Measurements from ENCODE around the gene PDHX. TPM values are rescaled to one million over a fixed set of nuclear protein-coding genes. Genes with fewer than 3 reads are reported as not detected.
"Not testable (repeated sequence)": the region's sequence is repeated elsewhere in the genome, so short reads cannot be mapped to it uniquely, and the experiment has no call there.

Gene PDHX
- 10 to 100 TPM; 37.4 to 44.6 (median 42.0) TPM for polyA plus RNA-seq (ENCODE audit: insufficient read length in 4 of 4)

- DNase-seq (ENCODE audit: low read depth in 4 of 4, low spot score in 3 of 4): peak; percentile 94 to 98 (median 96)
These were observed at the start of gene PDHX, which contains the start of gene APIP for GRCh38 chr11:34916015-34916842. Gene PDHX (plus strand): TSS chr11:34916618. CDS start chr11:34916656, 38 bp downstream. Gene APIP (minus strand): TSS chr11:34916379. CDS start chr11:34916284, 95 bp downstream.

DNA sequence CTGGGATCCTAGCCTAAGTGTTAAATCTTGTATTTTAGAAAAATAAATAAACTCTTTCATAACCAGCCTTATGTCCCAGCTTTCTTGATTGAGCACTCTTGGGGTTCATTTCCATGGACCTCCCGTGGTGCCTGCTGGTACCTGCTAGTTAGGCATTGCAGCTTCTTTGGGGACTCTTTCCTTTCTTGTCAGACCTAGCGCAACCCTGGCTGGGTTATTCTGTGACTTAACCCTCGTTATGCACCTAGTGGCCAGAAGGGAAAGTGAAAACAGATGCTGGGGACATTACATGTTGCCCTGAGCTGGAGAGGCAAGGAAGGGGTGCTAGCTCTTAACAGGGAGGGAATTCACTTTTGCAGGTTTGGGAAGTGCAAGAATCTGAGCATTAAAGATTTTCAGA is 47.0 kb upstream of the PDHX start:
- DNase-seq (ENCODE audit: low read depth in 4 of 4, low spot score in 3 of 4): no peak

- DNase-seq (ENCODE audit: low read depth in 4 of 4, low spot score in 3 of 4): no peak
These were observed 45.7 kb upstream of the PDHX start for GRCh38 chr11:34870548-34871196.

DNA sequence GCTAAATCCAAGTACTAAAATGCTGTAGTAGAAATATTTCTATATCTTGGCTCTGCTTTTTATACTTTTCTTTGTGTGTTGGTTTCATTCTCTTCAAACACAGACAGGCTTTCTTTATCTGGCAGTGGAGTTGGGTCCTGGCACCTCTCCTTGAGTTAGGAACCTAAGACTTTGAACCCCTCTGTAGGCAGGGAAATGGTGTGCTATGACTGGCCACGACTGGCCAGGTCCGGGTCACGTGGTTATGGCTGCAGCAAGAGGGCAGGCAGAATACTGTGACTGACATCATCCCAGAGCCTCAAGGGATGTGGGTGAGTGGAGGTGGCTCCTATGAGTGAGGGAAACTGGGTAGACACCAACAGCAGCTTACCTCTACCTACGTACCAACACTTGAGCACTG is 42.2 kb upstream of the PDHX start:
- no peak for DNase-seq (ENCODE audit: low read depth in 4 of 4, low spot score in 3 of 4)

GRCh38 chr11:34877375-34877975 is 38.9 kb upstream of the PDHX start:
- DNase-seq (ENCODE audit: low read depth in 4 of 4, low spot score in 3 of 4): no peak

DNA sequence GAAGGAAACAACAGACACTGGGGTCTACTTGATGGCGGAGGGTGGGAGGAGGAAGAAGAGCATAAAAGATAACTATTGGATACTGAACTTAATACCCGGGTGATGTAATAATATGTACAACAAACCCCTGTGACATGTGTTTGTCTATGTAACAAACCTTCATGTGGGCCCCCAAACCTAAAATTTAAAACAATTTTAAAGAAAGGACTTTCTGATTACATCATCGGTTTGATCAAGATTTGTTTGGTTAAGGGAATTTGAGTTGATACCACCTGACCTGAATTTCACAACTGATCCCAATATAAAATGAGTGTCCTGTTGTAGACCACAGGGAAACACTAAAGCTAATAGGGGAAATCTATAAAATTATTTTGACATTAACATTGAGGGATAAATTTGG is 34.5 kb upstream of the PDHX start:
- no peak for DNase-seq (ENCODE audit: low read depth in 4 of 4, low spot score in 3 of 4)

DNA sequence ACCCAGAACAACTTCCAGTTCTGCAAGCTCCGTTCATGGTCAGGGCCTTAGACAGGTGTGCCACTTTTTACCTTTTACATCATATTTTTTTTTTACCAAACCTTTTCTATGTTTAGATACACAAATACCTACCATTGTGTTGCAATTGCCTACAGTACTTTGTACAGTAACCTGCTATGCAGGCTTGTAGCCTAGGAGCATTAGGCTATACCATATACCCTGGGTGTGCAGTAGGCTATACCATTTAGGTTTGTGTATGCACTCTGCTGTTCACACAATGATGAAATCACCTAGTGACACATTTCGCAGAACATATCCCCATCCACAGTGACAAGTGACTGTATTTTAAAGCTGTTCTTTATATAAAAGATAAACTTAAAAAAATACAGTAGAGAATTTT is 29.8 kb upstream of the PDHX start:
- DNase-seq (ENCODE audit: low read depth in 4 of 4, low spot score in 3 of 4): no peak

DNA sequence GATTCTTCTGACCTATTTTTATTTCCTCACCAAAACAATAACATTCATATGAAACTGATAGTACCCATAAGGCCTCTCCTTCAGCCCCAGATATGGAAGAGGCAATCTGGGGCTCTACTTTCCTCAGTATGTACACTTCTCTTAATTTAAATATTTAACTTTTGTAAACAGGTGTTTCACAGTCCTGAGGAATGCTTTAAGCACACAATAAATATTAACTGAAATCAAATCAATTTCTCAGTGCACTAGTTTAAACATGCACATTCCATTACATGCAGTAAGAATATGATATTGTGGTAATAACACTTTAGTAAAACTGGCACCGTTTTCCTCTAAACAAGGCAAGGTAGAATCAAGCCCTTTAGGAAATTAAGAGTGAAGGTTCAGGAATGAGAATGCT is 29.2 kb upstream of the PDHX start:
- DNase-seq (ENCODE audit: low read depth in 4 of 4, low spot score in 3 of 4): no peak

DNA sequence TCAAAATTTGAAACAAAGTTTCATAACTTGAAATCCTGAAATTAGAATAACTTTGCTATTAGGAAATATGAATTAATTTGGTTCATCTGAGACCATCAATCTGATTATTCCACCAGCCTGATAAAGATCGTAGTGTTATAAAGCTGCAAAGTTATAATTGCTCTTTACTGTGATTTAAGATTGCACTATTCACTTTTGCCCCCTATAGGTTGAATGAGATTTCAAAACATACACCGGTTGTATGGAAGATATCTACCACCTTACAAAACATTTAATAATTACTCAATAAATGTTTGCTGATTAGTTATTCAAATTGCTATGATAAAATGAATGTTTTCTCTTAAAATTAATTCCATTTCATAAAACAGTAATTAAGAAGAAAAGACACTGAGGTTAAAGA is 26.3 kb upstream of the PDHX start:
- DNase-seq (ENCODE audit: low read depth in 4 of 4, low spot score in 3 of 4): no peak

GRCh38 chr11:34890812-34891211 is 25.6 kb upstream of the PDHX start:
- DNase-seq (ENCODE audit: low read depth in 4 of 4, low spot score in 3 of 4): peak in 2 of 4 donors; percentile 19 to 28

DNA sequence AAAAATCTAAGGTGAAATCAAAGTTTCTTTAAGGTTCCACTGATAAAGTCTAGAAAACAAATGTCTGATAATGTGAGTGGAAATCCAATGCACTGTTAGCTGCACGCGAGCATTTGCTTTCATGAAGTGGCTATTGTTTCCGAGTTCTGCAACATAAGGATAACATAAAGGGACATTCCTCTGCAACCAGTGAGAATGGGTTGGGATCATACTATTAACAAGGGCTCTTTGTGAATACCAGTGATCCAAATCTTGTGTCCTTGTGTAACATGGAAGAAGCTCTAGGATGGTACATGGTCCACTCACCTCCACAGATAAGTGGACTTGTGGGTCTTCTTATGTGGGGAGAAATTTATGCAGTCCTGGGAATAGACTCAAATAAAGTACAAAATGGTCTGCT is 24.8 kb upstream of the PDHX start:
- no peak for DNase-seq (ENCODE audit: low read depth in 4 of 4, low spot score in 3 of 4)

GRCh38 chr11:34893416-34893815 is 23.0 kb upstream of the PDHX start:
- DNase-seq (ENCODE audit: low read depth in 4 of 4, low spot score in 3 of 4): no peak

DNA sequence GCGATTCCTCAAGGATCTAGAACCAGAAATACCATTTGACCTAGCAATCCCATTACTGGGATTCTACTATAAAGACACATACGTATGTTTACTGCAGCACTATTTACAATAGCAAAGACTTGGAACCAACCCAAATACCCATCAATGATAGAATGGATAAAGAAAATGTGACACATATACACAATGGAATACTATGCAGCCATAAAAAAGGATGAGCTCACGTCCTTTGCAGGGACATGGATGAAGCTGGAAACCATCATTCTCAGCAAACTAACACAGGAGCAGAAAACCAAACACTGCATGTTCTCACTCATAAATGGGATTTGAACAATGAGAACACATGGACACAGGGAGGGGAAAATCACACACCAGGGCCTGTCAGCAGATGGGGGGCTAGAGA is 20.2 kb upstream of the PDHX start:
- DNase-seq (ENCODE audit: low read depth in 4 of 4, low spot score in 3 of 4): not testable (repeated sequence)

DNA sequence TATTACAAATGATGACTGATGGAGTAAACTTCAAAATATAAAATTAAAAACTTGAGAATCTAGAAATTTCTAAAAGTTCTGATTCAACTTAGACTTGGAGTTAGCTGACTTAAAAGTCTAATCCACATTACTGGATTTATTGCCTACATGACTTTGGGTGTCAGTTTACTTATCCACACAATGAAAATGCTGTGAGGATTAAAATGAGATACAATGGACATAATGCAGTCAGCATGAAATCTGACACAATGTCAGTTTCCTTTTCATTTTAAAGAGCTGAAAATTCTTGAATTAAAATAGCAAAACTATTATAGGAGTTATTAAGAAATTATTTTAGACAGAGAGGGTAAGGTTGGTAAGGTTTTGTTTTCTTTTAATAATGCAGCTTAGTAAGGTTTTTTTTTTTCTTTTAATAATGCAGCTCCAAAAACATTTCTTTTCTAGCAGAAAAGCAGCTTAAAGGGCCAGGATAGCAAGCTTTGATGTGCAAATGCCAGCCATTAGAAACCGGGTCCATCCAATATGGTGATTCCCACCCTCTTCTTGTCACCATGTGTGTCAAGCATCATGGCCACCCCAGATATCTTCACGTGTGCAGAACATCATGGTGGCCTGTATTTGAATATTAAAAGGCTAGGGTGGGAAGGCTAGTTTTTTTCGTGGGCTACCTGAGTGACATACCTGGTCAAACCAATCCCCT is 19.1 kb upstream of the PDHX start:
- DNase-seq (ENCODE audit: low read depth in 4 of 4, low spot score in 3 of 4): no peak

DNA sequence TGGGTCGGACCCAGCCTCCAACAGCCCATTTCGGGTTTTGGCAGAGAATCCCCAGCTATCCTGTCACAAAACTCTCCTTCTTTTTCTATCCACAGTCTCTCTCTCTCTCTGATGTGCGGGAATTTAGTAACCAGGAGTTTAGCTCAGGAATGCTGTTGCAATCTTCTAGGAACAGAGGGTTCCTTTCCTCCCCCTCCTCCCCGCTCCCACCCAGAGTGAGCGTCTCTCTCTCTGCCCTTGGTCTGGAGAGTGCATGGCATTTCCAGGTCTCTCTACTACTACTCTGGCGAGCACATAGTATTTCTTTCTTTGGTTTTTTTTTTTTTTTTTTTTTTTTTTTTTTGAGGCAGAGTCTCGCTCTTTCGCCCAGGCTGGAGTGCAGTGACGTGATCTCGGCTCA is 17.9 kb upstream of the PDHX start:
- DNase-seq (ENCODE audit: low read depth in 4 of 4, low spot score in 3 of 4): no peak

GRCh38 chr11:34899633-34900016 is 16.8 kb upstream of the PDHX start:
- DNase-seq (ENCODE audit: low read depth in 4 of 4, low spot score in 3 of 4): no peak

DNA sequence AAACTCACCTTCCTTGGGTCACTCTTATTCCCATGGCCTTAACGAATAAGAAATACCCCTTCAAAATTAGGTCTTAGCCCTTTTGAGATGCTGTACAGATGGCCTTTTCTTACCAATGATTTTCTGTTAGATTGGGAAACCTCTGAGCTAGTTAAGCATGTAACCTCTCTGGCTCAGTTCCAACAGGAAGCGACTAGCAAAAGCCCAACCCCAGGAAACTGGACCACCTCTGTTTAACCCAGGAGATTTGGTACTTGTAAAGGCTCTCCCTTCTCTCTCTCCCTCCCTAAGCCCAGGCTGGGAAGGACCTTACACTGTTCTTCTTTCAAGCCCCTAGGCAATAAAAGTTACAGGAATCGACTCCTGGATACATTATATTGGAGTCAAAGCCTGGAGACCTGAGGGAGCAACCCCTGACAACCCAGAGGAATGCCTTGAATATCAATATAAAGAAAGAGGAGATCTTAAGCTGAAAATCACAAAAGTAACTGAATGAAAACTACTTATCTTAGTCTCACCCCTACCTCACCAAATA is 11.9 kb upstream of the PDHX start:
- no peak for DNase-seq (ENCODE audit: low read depth in 4 of 4, low spot score in 3 of 4)

GRCh38 chr11:34905666-34906065 is 10.8 kb upstream of the PDHX start:
- DNase-seq (ENCODE audit: low read depth in 4 of 4, low spot score in 3 of 4): no peak

- no peak for DNase-seq (ENCODE audit: low read depth in 4 of 4, low spot score in 3 of 4)
These were observed 8.4 kb upstream of the PDHX start for GRCh38 chr11:34907934-34908593.

DNA sequence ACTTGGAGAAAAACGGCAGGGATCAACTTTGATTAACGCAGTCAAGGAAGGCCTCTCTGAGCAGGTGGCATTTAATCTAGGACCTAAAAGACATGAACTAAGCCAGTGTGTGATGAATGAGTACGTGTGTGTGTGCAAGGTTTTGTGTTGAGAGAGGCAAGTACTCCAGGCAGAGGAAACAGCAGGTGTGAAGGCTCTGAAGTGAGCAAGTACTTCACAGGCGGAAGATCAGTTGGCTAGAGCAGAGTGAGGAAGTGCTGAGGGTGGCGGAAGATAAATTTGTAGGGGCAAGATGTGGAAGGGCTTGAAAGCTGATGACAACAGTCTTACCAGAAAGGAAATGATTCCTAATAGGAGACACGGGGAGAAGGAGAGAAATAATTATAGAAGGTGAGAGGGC is 7.0 kb upstream of the PDHX start:
- DNase-seq (ENCODE audit: low read depth in 4 of 4, low spot score in 3 of 4): no peak

Data from right renal pelvis (tissue), 4 donors.